NCI-H187 (cell line): ENCODE measurements around the gene CAPN7.
A peak's percentile ranks its signal among the peaks of the same experiment; 100 is the strongest.

Source experiments
- DNase-seq, 2 experiments: peaks; one replicate each; lab custom pipeline; 2025; lab: John Stamatoyannopoulos, UW

Gene CAPN7

DNA sequence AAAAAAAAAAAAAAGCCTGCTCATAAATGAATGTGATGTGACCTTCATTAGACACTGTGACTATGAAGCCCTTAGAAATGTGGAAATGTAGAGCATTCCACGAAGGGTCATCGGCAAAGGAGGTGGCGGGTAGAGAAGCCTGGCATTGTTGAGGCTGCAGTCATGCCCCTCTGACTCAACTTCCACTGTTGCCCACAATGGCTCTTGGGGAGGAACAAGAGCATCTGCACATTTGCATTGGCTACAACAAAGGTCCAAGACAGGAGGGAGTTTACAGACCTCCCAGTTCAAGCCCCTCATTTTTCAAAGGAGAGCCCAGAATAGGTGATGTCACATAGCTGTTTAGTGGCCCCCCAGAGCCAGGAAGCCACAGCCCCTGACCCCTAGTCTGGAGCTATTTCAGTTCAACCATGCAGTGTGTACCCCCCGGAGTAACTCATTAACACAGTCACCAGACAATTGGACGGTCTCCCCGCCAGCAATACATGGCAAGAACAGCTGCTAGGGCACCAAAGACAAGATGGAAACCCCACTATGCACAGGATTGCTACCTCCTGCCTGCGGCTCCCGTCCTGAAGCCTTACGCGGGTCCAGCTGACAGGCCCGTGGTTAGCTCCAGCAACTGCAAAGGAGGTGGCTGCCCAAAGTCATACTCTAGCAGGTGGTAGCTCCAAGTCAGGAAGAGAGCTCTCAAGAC is 70.1 kb downstream of the CAPN7 start:
- DNase-seq: no peak

DNA sequence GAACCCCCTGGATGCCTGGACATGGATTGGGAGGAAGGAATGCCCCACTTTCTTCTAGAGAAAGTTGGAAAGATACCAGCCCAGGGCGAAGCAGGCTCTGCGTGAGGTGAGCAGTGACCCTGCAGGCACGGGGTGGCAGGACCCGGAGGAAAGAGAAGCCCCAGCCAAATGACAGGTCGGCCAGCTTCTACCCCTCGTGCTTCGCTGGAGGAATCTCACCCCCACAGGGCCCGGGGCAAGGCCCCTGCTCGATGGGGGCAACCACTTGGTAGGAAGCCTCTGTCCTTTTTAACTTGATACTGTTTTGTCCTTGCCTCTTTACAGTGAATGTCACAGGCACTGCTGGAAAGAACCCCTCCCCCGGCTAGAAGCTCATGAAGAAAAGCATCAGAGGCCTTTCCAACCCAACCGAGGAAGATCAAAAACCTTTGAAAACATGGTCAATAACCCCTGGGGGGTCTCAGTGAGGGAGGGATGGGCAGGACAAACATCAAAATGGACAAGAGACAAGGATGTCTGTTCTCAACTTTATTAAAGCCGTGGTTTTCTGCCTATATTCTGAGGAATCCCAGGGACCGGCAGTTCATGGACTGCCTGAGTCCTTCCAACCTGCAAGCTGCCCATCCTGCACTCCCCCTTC is 71.9 kb downstream of the CAPN7 start:
- DNase-seq: no peak

DNA sequence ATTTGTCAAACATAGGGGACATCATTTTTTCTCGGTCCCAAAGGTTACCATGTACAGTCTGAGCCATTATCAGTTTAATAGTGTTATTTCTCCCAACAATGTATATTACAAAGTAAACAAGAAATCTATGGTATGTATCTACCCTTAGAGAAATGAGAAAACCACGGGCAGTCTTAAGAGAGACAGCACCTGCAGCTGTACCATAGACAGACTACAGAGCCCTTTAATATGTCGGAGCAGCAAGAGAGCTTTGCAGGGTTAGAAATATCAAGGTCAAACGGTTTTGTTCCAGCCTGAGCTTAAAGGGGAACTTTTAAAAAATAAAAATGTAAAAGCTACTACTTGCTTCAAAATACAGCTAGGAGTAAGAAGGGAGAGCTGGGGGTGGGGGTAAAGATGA is 73.2 kb downstream of the CAPN7 start:
- DNase-seq: no peak

DNA sequence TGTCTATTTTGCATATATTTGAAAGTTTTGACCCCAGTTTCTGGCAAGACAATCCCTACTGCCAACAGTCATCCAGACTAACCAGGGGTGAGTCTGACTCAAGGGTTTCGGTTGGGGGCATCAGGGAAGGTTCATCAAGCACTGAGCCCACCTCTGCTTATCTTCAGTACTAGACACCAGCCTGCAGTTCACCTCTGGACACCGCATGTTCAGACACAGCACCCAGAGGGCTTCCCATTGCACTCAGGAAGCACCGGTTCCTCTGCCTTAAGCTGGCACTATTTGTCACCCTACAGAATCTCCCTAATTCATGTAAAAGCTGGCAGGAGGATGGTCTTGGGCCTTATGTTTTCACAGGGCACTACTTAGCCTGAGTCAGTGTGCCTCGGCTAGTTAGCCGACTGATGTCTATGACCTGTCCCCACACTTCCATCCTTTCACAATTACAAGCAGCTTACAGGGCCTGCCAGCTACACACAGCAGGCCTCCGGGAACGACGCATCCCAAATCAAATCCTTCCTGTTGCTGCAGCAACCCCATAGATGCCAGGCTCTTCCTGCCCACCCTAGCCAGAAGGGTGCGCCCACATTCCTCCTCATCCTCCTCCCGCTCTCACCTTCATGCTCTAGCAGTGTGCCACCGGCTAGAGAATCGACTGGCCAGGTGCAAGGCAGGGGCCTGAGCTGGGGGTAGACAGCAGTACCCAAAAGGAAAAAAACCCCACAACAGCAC is 73.8 kb downstream of the CAPN7 start:
- DNase-seq: no peak

DNA sequence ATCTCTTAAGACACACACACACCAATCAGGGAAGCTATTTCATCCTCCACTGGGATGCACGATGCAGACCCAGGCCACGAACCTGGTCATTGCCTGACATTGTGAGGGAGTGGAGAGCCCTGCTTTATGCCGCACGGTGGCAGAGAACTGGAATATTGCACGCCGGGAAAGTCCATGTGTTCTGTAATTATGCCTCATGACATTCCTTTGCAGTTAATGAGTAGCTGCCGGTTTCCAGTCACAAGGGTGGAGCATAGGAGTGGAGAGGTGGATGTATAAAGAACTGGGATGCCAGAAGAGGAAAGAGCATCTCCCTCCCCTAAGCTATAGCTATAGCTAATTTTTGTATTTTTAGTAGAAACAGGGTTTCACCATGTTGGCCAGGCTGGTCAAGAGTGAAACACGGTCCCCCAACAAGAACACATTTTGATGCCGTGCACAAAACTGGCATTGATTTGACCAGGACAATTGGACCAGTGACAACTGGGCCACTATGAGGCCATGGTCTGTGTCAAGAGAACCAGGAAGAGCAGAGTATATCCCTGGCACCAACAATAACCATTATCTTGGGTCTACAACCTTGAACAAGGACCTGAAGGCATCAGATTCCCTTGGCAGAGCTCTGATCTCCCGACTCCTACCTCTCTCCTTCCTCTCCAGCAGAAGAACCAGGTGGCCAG is 74.9 kb downstream of the CAPN7 start:
- DNase-seq: no peak

DNA sequence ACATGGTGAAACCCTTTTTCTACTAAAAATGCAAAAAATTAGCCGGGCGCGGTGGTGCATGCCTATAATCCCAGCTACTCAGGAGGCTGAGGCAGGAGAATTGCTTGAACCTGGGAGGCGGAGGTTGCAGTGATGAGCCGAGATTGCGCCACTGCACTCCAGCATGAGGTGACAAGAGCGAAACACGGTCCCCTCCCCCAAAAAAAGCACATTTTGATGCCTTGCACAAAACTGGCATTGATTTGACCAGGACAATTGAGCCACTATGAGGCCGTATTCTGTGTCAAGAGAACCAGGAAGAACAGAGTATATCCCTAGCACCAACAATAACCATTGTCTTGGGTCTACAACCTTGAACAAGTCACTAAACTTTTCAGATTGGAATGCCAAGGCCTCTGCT is 75.8 kb downstream of the CAPN7 start:
- no peak for DNase-seq

DNA sequence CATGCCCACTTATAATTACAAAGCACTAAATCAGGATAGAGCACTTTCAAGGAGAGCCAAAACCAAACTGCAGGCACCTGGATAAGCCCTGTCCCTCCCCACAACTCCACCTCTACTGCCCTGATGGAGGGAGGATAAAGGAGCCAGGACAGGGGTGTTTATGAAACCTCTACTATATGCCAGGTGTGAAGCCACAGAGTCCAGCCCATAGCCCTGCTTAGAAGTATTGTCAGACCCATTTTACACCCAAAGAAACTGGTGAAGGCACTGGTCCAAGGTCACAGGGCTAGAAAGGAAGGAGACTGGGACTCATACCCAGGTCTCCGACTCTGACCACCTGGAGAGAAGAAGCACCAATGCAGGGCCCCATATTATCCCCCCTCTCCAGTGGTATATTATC is 77.7 kb downstream of the CAPN7 start:
- DNase-seq: no peak

DNA sequence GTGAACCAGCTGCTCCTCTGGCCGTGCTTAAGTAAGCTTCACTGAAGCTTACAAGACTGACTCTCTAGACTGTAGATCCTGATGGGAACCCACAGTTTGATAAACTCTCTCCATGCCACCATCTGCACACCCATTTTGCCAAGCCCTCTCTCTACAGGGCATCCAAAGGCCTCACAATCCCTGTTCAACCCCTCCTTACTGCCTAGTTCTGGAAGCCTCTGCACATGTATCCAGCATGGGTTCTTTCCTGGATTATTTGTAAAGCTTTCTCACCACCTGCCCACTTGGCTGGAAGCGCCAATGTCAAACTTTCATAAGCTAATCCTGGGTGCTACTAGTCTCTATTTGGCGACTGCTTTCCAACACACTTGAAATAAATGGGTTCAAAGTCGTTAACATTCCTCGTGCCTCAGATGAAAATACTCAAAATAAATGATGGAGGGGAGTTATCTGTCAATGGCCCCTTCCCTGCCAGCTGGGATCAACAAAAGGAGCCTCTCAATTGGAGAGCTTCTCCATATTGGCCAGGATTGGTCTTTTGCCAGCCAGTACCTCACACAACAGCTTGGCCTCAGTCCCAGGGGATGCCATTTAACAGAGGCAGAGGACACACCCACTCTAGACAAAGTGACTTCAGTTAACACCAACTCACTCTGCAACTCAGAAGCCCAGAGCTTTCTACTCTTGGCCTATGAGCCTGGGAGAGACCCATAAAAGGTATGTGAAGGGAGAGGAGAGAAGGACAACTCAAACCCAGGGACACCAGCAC is 78.3 kb downstream of the CAPN7 start:
- peak; percentile 40 to 83 for DNase-seq

DNA sequence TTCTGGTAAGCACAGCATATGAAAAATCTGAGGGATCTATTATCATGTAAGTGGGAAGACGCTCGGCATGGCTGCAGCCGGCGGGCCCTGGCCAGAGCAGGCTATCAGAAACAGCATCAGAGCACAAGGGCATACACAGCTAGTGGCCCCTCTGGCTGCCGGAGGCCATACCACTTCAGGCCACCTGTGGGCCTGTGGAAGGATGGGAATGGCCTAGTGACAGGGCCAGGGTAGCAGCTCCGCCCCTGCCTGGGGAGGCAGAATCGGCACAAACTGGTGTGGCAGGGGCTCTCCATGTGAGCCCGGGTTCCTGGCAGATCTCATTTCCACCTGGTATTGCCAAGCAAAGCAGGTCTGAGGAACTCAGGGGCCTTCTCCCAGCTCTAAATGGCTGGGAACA is 80.0 kb downstream of the CAPN7 start:
- DNase-seq: no peak

DNA sequence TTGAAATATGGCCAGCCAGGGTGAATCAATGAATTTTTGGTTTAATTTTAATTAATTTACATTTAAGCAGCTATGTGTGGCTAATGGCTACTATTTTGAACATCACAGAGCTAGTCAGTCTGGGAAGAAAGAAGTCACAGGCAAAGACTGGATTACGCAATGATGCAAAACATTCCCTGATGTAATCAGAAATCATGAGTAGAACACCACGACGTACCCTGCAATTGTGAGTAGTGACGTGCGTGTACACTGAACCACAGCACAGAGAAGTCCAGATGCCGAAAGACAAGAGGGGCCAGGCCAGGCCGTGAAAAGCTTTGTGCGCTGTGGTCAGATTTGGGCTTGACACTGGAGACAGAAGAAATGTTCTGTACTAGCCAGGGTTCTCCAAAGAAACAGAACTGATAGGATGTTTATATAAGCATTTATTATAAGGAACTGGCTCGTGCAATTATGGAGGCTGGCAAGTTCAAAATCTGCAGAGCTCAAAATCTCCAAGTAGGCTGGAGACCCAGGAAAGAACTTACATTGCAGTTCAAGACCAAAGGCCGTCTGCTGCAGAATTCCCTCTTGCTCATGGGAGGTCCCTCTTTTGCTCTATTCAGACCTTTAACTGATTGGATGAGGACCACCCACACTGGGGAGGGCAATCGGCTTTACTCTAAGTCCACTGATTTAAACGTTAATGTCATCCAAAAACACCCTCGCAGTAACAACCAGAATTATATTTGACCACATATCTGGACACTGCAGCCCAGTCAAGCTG is 81.7 kb downstream of the CAPN7 start:
- DNase-seq: no peak

DNA sequence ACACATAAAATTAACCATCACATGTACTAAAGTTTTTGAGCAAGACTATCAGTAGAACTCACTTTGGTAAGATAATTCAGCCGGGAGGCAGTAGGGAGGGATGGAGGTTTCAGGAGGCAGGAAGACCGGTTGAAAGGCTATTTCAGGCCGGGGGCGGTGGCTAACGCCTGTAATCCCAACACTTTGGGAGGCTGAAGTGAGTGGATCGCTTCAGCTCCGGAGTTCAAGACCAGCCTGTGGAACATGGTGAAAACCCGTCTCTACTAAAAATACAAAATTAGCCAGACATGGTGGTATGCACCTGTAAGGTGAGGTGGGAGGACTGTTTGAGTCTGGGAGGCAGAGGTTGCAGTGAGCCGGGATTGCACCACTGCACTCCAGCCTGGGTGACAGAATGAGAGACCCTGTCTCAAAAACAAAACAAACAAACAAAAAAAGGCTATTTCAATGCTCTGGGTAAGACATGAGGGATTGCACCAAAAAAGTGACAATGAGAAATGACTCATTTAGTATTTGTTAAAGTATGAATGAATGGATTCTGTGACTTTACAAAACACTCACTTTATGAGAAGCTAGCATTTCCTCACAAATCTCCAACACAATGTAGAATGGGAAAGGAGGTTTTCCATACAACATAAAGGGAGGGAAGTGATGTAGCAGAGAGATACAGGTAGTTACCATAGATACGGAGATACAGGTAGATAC is 82.4 kb downstream of the CAPN7 start:
- no peak for DNase-seq

DNA sequence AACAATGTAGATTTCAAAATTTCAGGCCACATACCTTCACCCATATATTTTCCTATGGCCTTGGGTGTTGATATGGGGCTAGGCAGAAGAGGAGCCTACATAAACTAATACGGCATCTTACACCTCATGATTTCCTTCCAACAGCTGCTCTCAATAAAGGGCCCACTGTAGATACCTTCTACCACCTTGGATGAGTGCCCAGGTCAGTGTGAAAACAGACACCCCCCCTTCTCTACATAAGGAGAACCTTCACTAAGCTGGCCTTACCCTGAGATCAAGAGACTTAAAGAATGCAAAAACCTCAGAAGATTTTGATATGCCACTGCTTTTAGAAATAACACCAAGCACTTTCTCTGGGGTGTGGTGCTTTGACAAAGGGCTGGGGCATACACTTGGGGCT is 83.6 kb downstream of the CAPN7 start:
- no peak for DNase-seq

DNA sequence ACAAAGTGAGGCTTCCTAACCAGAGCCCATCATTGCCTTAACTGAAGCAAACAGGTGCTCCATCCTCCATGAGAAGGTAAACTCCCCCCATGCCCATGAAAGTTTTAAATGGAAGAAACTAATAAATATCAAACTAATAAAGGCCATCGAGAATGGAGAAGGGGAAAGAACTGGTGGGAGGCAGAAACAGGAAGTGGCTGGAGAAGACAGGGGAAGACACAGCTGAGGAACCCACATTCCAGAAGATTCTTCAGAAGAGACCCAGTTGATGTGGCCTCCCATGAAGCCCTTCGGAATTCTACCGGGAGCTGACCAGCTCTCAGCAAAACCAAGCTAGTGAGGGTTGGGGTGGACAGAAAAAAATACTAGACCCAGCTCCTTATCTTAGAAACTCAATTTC is 84.7 kb downstream of the CAPN7 start:
- DNase-seq: no peak

DNA sequence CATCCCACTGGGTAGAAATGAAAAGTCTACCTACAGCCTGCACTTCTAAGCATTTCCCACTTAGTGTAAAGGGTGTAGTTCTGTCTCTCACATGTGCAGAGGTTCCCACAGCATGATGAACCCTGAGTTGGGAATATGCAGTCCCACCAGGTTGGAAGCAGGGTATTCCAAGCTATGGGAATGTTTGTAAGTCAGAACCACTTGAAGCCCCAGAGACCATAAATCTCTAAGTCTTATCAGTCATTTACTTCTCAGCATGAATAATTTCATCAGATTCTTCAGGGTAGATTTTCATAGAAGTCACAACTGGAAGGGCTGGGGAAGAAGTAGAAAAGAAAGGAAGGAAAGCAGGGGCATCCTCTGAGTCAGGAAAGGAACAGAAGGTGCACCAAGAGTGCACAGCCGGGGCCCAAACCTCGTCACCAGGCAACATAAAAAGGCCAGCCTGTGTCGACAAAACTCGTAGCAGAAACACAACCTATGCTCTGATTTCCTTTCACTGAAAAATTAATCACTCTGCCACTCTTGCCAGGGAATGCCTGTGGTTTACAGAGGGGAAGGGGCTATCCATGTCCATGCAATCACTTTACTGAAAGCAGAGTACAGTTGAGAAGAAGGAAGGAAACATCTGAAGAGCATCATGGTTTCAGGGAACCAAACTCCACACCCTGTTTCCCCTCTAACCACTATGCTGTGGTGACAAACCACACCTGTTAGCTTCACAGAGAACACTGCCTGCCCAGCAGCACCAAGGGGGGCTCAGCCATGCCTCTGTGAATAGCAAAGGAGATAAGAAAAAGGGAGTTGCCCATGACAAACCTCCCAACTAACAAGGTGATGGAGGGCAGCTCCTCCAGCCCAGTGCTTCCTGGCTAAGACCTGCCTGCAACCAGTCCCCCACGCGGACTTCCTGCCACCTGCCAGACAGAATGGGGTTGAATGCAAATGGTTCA is 85.8 kb downstream of the CAPN7 start:
- DNase-seq: no peak

DNA sequence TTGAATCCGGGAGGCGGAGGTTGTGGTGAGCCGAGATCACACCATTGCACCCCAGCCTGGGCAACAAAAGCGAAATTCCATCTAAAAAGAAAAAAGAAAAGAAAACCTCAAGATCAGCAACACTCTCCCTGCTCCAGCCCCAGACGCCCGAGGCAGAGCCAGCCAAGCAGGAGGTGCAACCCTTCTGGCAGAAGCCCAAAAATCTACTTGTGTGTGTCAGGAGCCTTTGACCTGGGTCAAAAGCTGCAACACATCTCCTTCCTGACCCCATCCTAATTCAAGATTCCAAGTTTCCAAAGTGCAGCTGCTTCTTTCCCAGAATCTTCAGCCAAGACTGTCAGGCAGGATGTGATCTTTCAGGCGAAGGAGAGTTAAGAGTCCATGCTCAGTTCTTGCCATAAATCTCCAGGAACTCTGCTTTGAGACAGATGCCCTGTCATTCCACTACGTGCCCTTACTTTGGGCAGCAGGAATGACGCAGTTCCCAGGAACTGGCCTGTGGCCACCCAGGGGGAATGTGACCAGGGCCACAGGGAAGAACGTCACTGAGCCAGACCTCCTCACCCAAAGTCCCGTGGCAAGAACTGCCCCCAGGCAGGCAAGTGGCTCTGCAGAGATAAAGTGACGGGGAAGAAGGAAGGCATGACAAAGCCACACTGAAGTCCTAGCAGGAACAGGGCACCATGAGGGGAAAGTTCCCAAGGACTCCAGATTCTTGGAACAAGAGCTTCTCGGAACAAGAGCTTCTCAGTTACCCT is 86.9 kb downstream of the CAPN7 start:
- DNase-seq: no peak

DNA sequence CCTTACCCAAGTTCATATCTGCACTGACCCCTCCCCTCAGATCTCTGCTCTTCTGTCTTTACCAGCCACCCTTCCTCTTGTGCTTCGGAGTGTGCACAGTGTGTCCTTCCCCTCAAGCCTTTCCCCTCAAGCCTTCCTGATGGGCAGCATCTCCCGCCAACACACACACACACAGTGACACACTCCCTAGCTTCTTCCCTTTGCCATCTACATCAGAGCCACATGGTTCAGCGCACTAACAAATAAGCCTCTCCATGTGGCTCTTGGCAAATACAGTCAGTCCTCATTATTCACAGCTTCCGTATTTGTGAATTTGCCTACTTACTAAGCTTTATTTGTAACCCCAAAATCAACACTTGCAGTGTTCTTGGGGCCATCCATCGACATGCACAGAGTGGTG is 88.9 kb downstream of the CAPN7 start:
- no peak for DNase-seq

DNA sequence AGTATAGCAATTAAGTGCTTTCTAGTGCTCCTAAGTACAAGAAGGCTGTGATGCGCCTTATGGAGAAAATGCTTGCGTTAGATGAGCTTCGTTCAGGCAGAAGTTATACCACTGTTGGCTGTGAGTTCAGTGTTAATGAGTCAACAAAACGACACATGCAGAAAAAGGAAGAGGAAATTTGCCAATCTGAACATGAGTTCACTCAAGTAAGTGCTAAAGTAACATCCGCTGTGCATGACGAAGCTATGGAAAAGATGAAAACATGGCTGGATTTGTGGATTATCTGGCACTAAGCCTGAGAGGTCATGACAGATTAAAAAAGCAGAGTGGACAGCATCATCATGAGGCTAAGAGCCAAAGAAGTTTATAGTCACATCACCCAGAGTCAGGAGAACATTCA is 89.5 kb downstream of the CAPN7 start:
- DNase-seq: no peak

DNA sequence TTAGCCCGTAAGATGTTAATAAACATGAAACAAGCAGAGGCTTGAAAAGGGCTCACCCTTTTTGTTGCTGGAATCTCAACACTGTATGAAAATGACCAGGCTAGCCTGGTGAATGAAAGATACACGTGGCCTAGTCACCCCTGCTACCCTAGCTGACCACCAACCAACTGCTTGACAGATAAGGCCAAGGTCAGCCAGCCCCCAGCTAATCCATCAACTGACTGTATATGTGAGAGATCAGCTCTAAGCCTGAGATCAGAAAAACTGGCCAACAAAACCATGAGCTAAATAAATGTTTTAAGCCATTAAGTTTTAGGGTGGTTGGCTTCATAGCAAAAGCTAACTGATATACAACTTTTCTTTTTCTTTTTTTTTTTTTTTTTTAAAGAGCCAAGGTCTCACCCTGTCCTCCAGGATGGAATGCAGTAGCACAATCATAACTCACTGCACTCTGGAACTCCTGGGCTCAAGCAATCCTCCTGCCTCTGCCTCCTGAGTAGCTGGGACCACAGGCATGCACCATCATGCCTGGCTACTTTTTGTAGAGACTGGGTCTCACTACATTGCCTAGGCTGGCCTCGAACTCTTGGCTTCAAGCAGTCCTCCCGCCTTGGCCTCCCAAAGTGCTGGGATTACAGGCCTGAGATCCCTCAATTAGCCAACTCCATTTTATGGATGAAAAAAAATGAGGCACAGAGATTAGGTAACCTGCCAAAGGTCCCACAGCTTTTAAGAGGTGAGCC is 91.7 kb downstream of the CAPN7 start:
- DNase-seq: no peak
